GM12878 (cell line): ENCODE measurements around the gene PPP1R1B. TPM values are rescaled to one million over a fixed set of nuclear protein-coding genes. Genes with fewer than 3 reads are reported as not detected.
A peak's percentile ranks its signal among the peaks of the same experiment; 100 is the strongest.

Experiments
- BHLHE40 ChIP-seq, 2 experiments: fragments of 450-650 bp in 1 of 2; IDR thresholded peaks; 2 replicates each; pipeline ENCODE4 v1.6.1; 2011 to 2017; ENCODE audit warnings: low read depth in 2 of 2, borderline replicate concordance in 1 of 2, improper control_type of control experiment in 1 of 2, low read length in 1 of 2, mild to moderate bottlenecking in 1 of 2
- BRCA1 ChIP-seq: IDR thresholded peaks from 2 replicates; pipeline ENCODE4 v1.6.1; 2011; ENCODE audit warnings: low read depth, low read length, improper control_type of control experiment
- CEBPB ChIP-seq, 2 experiments: fragments of 150-350 bp in 1 of 2; IDR thresholded peaks; 2 replicates each; pipeline ENCODE4 v1.6.1; 2012 to 2014; ENCODE audit warnings: low read depth in 2 of 2, low read length in 2 of 2, borderline replicate concordance in 1 of 2, inconsistent platforms in 1 of 2
- CHD1 ChIP-seq: IDR thresholded peaks from 2 replicates; pipeline ENCODE4 v1.6.1; 2012; ENCODE audit warnings: low read depth, low read length, improper control_type of control experiment
- HDAC2 ChIP-seq: fragments of 200-600 bp; sonication (generic); IDR thresholded peaks from 2 replicates; pipeline ENCODE4 v1.6.1; 2017
- HDGF ChIP-seq: fragments of 450-650 bp; IDR thresholded peaks from 2 replicates; pipeline ENCODE4 v1.6.1; 2016; ENCODE audit warnings: antibody characterized with exemption
- IRF4 ChIP-seq: IDR thresholded peaks from 2 replicates; pipeline ENCODE4 v1.6.1; 2011; ENCODE audit warnings: low read depth, low read length
- KLF5 ChIP-seq: fragments of 450-650 bp; IDR thresholded peaks from 2 replicates; pipeline ENCODE4 v1.6.1; 2014; ENCODE audit warnings: mild to moderate bottlenecking; ENCODE audit not compliant: partially characterized antibody
- MEF2A ChIP-seq: IDR thresholded peaks from 2 replicates; pipeline ENCODE4 v1.6.1; 2011; ENCODE audit warnings: low read depth, mild to moderate bottlenecking, low read length, moderate library complexity; ENCODE audit not compliant: insufficient read depth
- MLLT1 ChIP-seq: fragments of 450-650 bp; IDR thresholded peaks from 2 replicates; pipeline ENCODE4 v1.6.1; 2016; ENCODE audit warnings: mild to moderate bottlenecking
- MTA3 ChIP-seq: IDR thresholded peaks from 2 replicates; pipeline ENCODE4 v1.6.1; 2012; ENCODE audit warnings: low read length, inconsistent platforms, borderline replicate concordance
- MXI1 ChIP-seq: fragments of 150-350 bp; IDR thresholded peaks from 2 replicates; pipeline ENCODE4 v1.6.1; 2011; ENCODE audit warnings: low read depth, mild to moderate bottlenecking, inconsistent platforms, low read length, improper control_type of control experiment
- NR2F1 ChIP-seq: fragments of 450-650 bp; conservative IDR thresholded peaks from 2 replicates; pipeline ENCODE4 v1.6.1; 2017; ENCODE audit warnings: mild to moderate bottlenecking
- PML ChIP-seq: IDR thresholded peaks from 2 replicates; pipeline ENCODE4 v1.6.1; 2012; ENCODE audit warnings: low read length, inconsistent platforms
- RFX5 ChIP-seq: IDR thresholded peaks from 2 replicates; pipeline ENCODE4 v1.6.1; 2011; ENCODE audit warnings: low read depth, low read length, improper control_type of control experiment
- SIN3A ChIP-seq: IDR thresholded peaks from 2 replicates; pipeline ENCODE4 v1.6.1; 2012; ENCODE audit warnings: low read depth, low read length, improper control_type of control experiment
- SIX5 ChIP-seq: IDR thresholded peaks from 2 replicates; pipeline ENCODE4 v1.6.1; 2011; ENCODE audit warnings: mild to moderate bottlenecking, low read depth, low read length, moderate library complexity; ENCODE audit not compliant: severe bottlenecking
- SMARCA5 ChIP-seq: fragments of 450-650 bp; IDR thresholded peaks from 2 replicates; pipeline ENCODE4 v1.6.1; 2017; ENCODE audit warnings: mild to moderate bottlenecking
- USF2 ChIP-seq: IDR thresholded peaks from 2 replicates; pipeline ENCODE4 v1.6.1; 2011; ENCODE audit warnings: low read depth, low read length, improper control_type of control experiment, borderline replicate concordance
- YBX1 ChIP-seq: fragments of 450-650 bp; IDR thresholded peaks from 2 replicates; pipeline ENCODE4 v1.6.1; 2016; ENCODE audit warnings: antibody characterized with exemption
- ZNF384 ChIP-seq: IDR thresholded peaks from 2 replicates; pipeline ENCODE4 v1.6.1; 2012; ENCODE audit warnings: low read depth, mild to moderate bottlenecking, low read length, improper control_type of control experiment, borderline replicate concordance
- ZNF687 ChIP-seq: fragments of 450-650 bp; IDR thresholded peaks from 2 replicates; pipeline ENCODE4 v1.6.1; 2017; ENCODE audit warnings: mild to moderate bottlenecking, moderate library complexity
- polyA plus RNA-seq, 11 experiments: library from polyadenylated mRNA; depleted of rRNA in 4 of 11; unstranded in 6 of 11; stranded (reverse) in 5 of 11; fragments of >200 nt; fragmentation: Nextera tagmentation in 4 of 11; fragmentation: Illumina TruSeq in 1 of 11; extraction: Ambion mirVana in 4 of 11; extraction: Trizol in 1 of 11; gene quantifications; 1 replicate in 1 of 11; 2 replicates in 10 of 11; pipeline versions ENCODE4 v1.2.1 to v1.2.3, GENCODE V29; 2011 to 2016; ENCODE audit warnings: inconsistent platforms in 2 of 11, missing spikeins in 2 of 11, low read depth in 1 of 11
- total RNA-seq, 4 experiments: library from RNA; depleted of rRNA in 3 of 4; stranded (reverse); fragments of >200 nt in 3 of 4; fragmentation: Illumina TruSeq in 1 of 4; extraction: Trizol in 1 of 4; gene quantifications; 2 replicates each; pipeline versions ENCODE4 v1.2.1 to v1.2.3, GENCODE V29; 2013 to 2021
- TF ChIP-seq, protein P1 (sequence below): fragments of 450-650 bp; IDR thresholded peaks from 2 replicates; pipeline ENCODE4 v1.6.1; 2018; ENCODE audit warnings: borderline replicate concordance, mild to moderate bottlenecking; ENCODE audit not compliant: partially characterized antibody

Gene PPP1R1B
- total and polyA plus RNA-seq, 10 of the 15 experiments (the other 5 are each of a cell fraction or from before 2014, with no cell fraction given), result 0.08 TPM; not detected in 9

GRCh38 chr17:39676198-39676819, 49.6 kb downstream of the PPP1R1B start (continued):
- TF ChIP-seq HDGF, result peak; percentile 79
- TF ChIP-seq, protein P1, sequence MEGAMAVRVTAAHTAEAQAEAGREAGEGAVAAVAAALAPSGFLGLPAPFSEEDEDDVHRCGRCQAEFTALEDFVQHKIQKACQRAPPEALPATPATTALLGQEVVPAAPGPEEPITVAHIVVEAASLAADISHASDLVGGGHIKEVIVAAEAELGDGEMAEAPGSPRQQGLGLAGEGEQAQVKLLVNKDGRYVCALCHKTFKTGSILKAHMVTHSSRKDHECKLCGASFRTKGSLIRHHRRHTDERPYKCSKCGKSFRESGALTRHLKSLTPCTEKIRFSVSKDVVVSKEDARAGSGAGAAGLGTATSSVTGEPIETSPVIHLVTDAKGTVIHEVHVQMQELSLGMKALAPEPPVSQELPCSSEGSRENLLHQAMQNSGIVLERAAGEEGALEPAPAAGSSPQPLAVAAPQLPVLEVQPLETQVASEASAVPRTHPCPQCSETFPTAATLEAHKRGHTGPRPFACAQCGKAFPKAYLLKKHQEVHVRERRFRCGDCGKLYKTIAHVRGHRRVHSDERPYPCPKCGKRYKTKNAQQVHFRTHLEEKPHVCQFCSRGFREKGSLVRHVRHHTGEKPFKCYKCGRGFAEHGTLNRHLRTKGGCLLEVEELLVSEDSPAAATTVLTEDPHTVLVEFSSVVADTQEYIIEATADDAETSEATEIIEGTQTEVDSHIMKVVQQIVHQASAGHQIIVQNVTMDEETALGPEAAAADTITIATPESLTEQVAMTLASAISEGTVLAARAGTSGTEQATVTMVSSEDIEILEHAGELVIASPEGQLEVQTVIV, result no peak
- TF ChIP-seq RFX5, result no peak
- TF ChIP-seq ZNF687, result 0 out of 2 replicates have a peak, but pooled peaks have one; percentile 45
- no peak for TF ChIP-seq SIN3A
- no peak for TF ChIP-seq PML
- no peak for TF ChIP-seq NR2F1
- TF ChIP-seq MXI1, result no peak
- peak; percentile 11 to 70; a peak in 1 of 4 replicates for TF ChIP-seq BHLHE40 (IDR thresholded peaks at IDR 0.05; ENCODE audit: borderline replicate concordance in 1 of 2, low read depth in 2 of 2, low read length in 1 of 2)
- no peak for TF ChIP-seq CEBPB (IDR thresholded peaks at IDR 0.05; ENCODE audit: borderline replicate concordance in 1 of 2, low read depth in 2 of 2, low read length in 2 of 2)
- no peak for TF ChIP-seq YBX1
- no peak for TF ChIP-seq MEF2A
- TF ChIP-seq CHD1, result no peak
- no peak for TF ChIP-seq IRF4
- TF ChIP-seq MTA3, result no peak
- TF ChIP-seq ZNF384, result no peak
- no peak for TF ChIP-seq USF2
- no peak for TF ChIP-seq KLF5
- no peak for TF ChIP-seq SIX5
- TF ChIP-seq BRCA1, result no peak
- TF ChIP-seq MLLT1, result no peak
- TF ChIP-seq SMARCA5, result peak; percentile 87
- no peak for TF ChIP-seq HDAC2
